ENCODE measurements around the gene KRT38.

DNA sequence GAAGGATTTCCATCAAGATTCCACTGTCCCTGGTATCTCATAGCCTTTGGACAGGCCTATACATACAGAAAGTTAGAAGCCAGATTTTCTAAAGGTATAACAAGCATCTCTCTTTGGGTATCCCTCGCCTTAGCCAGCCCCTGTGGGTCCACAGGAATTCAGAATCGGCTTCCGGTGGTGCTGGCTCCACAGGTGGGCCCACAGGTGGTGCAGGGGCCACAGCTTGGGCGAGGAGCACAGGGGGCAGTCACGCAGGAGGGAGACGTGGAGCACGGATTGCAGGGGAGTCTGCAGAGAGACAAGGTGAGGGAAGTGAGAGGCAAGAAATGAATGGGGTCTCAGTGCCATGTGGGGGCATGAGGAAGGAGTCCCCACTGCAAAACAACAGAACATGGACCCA, 3.5 kb downstream of the KRT38 start:
- TF ChIP-seq, protein P1, sequence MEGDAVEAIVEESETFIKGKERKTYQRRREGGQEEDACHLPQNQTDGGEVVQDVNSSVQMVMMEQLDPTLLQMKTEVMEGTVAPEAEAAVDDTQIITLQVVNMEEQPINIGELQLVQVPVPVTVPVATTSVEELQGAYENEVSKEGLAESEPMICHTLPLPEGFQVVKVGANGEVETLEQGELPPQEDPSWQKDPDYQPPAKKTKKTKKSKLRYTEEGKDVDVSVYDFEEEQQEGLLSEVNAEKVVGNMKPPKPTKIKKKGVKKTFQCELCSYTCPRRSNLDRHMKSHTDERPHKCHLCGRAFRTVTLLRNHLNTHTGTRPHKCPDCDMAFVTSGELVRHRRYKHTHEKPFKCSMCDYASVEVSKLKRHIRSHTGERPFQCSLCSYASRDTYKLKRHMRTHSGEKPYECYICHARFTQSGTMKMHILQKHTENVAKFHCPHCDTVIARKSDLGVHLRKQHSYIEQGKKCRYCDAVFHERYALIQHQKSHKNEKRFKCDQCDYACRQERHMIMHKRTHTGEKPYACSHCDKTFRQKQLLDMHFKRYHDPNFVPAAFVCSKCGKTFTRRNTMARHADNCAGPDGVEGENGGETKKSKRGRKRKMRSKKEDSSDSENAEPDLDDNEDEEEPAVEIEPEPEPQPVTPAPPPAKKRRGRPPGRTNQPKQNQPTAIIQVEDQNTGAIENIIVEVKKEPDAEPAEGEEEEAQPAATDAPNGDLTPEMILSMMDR (IDR thresholded peaks at IDR 0.05): no peak
- TF ChIP-seq YY1 (IDR thresholded peaks at IDR 0.05; ENCODE audit: low read depth): no peak
- TF ChIP-seq FOXM1 (IDR thresholded peaks at IDR 0.05; ENCODE audit: low read depth): no peak
- TF ChIP-seq NFIC (IDR thresholded peaks at IDR 0.05; ENCODE audit: borderline replicate concordance): no peak
- no peak for TF ChIP-seq EZH2phosphoT487 (IDR thresholded peaks at IDR 0.05; ENCODE audit: borderline replicate concordance, low read depth)
- TF ChIP-seq POLR2AphosphoS5 (IDR thresholded peaks at IDR 0.05; ENCODE audit: low read depth, low read length): no peak
- TF ChIP-seq, protein P2, sequence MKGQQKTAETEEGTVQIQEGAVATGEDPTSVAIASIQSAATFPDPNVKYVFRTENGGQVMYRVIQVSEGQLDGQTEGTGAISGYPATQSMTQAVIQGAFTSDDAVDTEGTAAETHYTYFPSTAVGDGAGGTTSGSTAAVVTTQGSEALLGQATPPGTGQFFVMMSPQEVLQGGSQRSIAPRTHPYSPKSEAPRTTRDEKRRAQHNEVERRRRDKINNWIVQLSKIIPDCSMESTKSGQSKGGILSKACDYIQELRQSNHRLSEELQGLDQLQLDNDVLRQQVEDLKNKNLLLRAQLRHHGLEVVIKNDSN (IDR thresholded peaks at IDR 0.05; ENCODE audit: borderline replicate concordance, low read depth): no peak
